Caco-2 (cell line): ENCODE measurements around the gene THADA. TPM values are rescaled to one million over a fixed set of nuclear protein-coding genes. Genes with fewer than 3 reads are reported as not detected.
"Not testable (repeated sequence)": the region's sequence is repeated elsewhere in the genome, so short reads cannot be mapped to it uniquely, and the experiment has no call there.

Experiments
- BruUV-seq: library from RNA; stranded (reverse); fragments of 400-500 nt; replicated peaks from 2 replicates; lab custom pipeline; 2021; lab: Mats Ljungman, UMichigan
- CTCF ChIA-PET: fragments of 300-600 bp; sonication (Branson Sonifier 250); formaldehyde crosslinking; loops from one replicate; lab custom pipeline; 2022; ENCODE audit warnings: antibody characterized with exemption; lab: Charles Lee
- POLR2A ChIA-PET: fragments of 300-600 bp; sonication (Branson Sonifier 250); formaldehyde crosslinking; loops from one replicate; lab custom pipeline; 2022; ENCODE audit warnings: antibody characterized with exemption; lab: Charles Lee
- DNase-seq, 2 experiments: peaks; one replicate each; pipeline versions ENCODE4 v3.0.0 to v3.0.0-alpha.2; 2020 to 2022
- H3K27me3 ChIP-seq: replicated peaks from 2 replicates; pipeline ENCODE4 v1.6.0; 2011; ENCODE audit warnings: low read length; ENCODE audit not compliant: control insufficient read depth, insufficient read depth
- H3K36me3 ChIP-seq: 2 replicates; pipeline ENCODE4 v1.5.1; 2011; ENCODE audit warnings: low read length; ENCODE audit not compliant: control insufficient read depth, insufficient read depth
- H3K4me1 ChIP-seq: fragments of 250-450 bp; sonication (Bioruptor Pico); 2 replicates; pipeline ENCODE4 v1.5.1; 2020; ENCODE audit warnings: mild to moderate bottlenecking
- H3K4me3 ChIP-seq: 2 replicates; pipeline ENCODE4 v1.5.1; 2011; ENCODE audit warnings: low read depth, mild to moderate bottlenecking, control low read depth, low read length
- H3K9me3 ChIP-seq: fragments of 250-450 bp; sonication (Bioruptor Pico); 2 replicates; pipeline ENCODE4 v1.5.1; 2020; ENCODE audit warnings: mild to moderate bottlenecking, moderate library complexity
- H3K27ac Mint-ChIP-seq: one replicate; pipeline ENCODE4 v1.8.0; 2022; ENCODE audit warnings: mixed read lengths; ENCODE audit not compliant: unreplicated experiment
- H3K27me3 Mint-ChIP-seq: one replicate; pipeline ENCODE4 v1.8.0; 2022; ENCODE audit warnings: mixed read lengths; ENCODE audit not compliant: insufficient read depth, unreplicated experiment
- H3K36me3 Mint-ChIP-seq: one replicate; pipeline ENCODE4 v1.8.0; 2022; ENCODE audit warnings: mild to moderate bottlenecking, mixed read lengths; ENCODE audit not compliant: insufficient read depth, unreplicated experiment
- H3K4me1 Mint-ChIP-seq: one replicate; pipeline ENCODE4 v1.8.0; 2022; ENCODE audit warnings: low read depth, mixed read lengths; ENCODE audit not compliant: unreplicated experiment
- H3K4me3 Mint-ChIP-seq: one replicate; pipeline ENCODE4 v1.8.0; 2022; ENCODE audit warnings: mild to moderate bottlenecking, moderate library complexity, mixed read lengths; ENCODE audit not compliant: unreplicated experiment
- H3K9me3 Mint-ChIP-seq: one replicate; pipeline ENCODE4 v1.8.0; 2022; ENCODE audit warnings: mixed read lengths; ENCODE audit not compliant: unreplicated experiment
- intact Hi-C: fragments of 100-400 bp; cut with micrococcal nuclease; formaldehyde crosslinking; loops from one replicate; pipeline ENCODE4 v1.10.0; 2022; ENCODE audit not compliant: unreplicated experiment
- total RNA-seq: library from RNA; stranded (reverse); gene quantifications from 2 replicates; pipeline ENCODE4 v1.2.3, GENCODE V29; 2022
- TF ChIP-seq, protein P1 (sequence below), 2 experiments: fragments of 200-600 bp in 1 of 2; IDR thresholded peaks; 1 replicate in 1 of 2; 2 replicates in 1 of 2; pipeline versions ENCODE4 v1.5.1 to v1.8.0; 2011 to 2022; ENCODE audit warnings: antibody characterized with exemption in 1 of 2, control low read depth in 1 of 2, inconsistent platforms in 1 of 2, low read depth in 1 of 2, low read length in 1 of 2, mild to moderate bottlenecking in 1 of 2, moderate library complexity in 1 of 2; ENCODE audit not compliant: insufficient read depth in 1 of 2, severe bottlenecking in 1 of 2, unreplicated experiment in 1 of 2

Gene THADA
- total RNA-seq, 1 experiment from 2014 or later: 33.8 TPM

DNA sequence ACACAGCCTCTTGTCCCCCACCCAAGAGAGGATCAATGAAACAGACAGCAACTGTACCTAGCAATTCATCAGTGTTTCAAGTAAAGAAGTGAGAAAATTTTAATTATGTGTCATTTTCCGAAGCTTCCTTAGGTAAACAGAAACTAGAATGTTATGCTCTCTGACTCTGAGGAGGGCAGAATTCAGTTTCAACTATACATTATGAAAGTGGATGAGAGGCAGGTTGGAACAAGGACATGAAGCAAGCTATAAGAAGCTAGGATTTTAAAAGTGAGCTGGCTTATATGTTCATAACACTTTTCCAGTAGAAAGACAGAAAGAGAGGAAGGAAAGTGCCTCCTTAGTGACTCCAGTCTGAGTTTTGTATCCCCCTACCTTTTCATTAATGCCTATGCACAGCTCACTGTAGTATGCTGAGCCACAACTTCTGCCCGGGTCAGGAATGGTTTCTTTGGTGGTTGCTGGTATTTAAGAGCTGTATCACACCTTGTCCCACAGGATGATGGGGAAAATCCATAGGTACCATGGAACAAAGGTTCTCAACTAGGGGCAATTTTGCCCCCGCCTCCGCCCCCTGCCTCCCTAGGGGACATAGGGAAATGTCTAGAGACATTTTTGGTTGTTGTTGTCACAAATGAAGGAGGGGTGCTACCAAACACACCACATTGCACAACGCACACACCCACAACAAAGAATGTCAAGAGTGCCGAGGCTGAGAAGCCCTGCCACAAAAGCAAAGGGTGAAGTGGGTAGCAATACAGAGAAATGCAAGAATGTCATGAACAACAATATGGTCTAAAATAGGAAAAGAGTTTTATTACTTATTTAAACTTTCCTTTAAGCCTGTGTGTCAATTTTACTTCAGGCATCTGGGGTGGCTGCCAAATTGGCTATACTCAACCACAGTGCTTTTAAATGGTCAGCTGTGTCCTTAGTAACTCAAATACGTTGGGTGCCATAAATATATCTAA is 208.5 kb downstream of the THADA start:
- TF ChIP-seq, protein P1, sequence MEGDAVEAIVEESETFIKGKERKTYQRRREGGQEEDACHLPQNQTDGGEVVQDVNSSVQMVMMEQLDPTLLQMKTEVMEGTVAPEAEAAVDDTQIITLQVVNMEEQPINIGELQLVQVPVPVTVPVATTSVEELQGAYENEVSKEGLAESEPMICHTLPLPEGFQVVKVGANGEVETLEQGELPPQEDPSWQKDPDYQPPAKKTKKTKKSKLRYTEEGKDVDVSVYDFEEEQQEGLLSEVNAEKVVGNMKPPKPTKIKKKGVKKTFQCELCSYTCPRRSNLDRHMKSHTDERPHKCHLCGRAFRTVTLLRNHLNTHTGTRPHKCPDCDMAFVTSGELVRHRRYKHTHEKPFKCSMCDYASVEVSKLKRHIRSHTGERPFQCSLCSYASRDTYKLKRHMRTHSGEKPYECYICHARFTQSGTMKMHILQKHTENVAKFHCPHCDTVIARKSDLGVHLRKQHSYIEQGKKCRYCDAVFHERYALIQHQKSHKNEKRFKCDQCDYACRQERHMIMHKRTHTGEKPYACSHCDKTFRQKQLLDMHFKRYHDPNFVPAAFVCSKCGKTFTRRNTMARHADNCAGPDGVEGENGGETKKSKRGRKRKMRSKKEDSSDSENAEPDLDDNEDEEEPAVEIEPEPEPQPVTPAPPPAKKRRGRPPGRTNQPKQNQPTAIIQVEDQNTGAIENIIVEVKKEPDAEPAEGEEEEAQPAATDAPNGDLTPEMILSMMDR (IDR thresholded peaks at IDR 0.05; ENCODE audit: insufficient read depth in 1 of 2, low read depth in 1 of 2, low read length in 1 of 2, severe bottlenecking in 1 of 2, unreplicated experiment in 1 of 2): no peak
- POLR2A ChIA-PET: no interaction called here
- H3K4me3 ChIP-seq: no peak overlapping the region
- Mint-ChIP-seq H3K36me3 (no peaks in the 10 kb centered on the region), H3K27ac (peak overlapping the region; percentile 73), H3K9me3 (no peaks in the 10 kb centered on the region), H3K27me3 (no peaks in the 10 kb centered on the region), H3K4me3 (no peak overlapping the region), H3K4me1 (peaks cover 53% of the 10 kb centered on the region)
- peaks cover 55% of the 10 kb centered on the region for H3K4me1 ChIP-seq
- H3K27me3 ChIP-seq: no peaks in the 10 kb centered on the region
- H3K36me3 ChIP-seq: no peaks in the 10 kb centered on the region
- no peak for DNase-seq
- no TSS peak for BruUV-seq
- CTCF ChIA-PET: no interaction called here
- intact Hi-C loops: no loop called here
- H3K9me3 ChIP-seq: no peaks in the 10 kb centered on the region

DNA sequence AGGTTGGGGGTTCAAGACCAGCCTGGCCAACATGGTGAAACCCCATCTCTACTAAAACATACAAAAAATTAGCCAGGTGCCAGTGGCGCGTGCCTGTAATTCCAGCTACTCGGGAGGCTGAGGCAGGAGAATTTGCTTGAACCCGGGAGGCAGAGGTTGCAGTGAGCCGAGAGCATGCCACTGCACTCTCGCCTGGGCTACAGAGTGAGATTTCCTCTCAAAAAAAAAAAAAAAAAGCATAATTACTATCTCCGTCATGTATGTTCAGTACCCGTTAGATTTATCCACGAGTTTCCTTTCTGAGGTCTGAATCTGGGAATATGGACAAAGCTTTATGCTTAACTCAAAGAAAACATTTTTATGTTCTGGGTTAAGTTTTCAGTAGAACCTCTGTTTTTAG is 209.2 kb downstream of the THADA start:
- BruUV-seq, POLR2A ChIA-PET, H3K27me3 ChIP-seq, H3K4me3 ChIP-seq, H3K36me3 Mint-ChIP-seq, H3K4me3 Mint-ChIP-seq, H3K9me3 ChIP-seq, H3K27me3 Mint-ChIP-seq, CTCF ChIA-PET, H3K36me3 ChIP-seq, H3K9me3 Mint-ChIP-seq, intact Hi-C loops, DNase-seq: not testable (repeated sequence)
- peaks cover 53% of the 10 kb centered on the region for H3K4me1 ChIP-seq
- Mint-ChIP-seq H3K27ac (peak overlapping the region; percentile 73), H3K4me1 (peaks cover 50% of the 10 kb centered on the region)

DNA sequence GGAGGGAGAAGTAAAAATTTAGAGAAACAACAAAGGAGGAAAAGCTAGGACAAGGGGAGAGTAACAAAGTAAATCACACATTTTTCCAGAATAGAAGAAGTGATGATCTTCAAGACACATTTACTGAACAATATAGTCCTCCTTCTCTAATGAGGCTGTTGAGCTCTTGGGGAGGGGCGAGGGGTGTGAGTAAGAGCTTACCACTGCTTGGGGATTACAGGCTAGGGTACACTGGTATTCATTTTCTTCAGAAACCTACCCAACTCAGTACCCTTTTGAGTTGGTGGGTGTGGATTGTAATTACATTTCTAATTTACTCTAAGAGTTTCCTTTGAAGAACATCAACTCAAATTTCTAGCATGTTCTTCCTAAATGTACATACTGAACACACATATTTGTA is 211.7 kb downstream of the THADA start:
- no peaks in the 10 kb centered on the region for H3K27me3 ChIP-seq
- intact Hi-C loops: no loop called here
- CTCF ChIA-PET: interaction anchor here (0.6 kb wide), 1 partner anchor 155 kb away, joined by 3 read pairs; no protein-coding TSS in a partner anchor
- H3K27ac Mint-ChIP-seq: no peak overlapping the region
- H3K36me3 Mint-ChIP-seq: no peaks in the 10 kb centered on the region
- TF ChIP-seq, protein P1 (IDR thresholded peaks at IDR 0.05; ENCODE audit: insufficient read depth in 1 of 2, low read depth in 1 of 2, low read length in 1 of 2, severe bottlenecking in 1 of 2, unreplicated experiment in 1 of 2): no peak
- no peaks in the 10 kb centered on the region for H3K27me3 Mint-ChIP-seq
- BruUV-seq: no TSS peak
- H3K4me3 ChIP-seq: no peak overlapping the region
- POLR2A ChIA-PET: no interaction called here
- peaks cover 5% of the 10 kb centered on the region; the same call in 1 of the 2 replicates for H3K36me3 ChIP-seq
- no peak for DNase-seq
- H3K9me3 Mint-ChIP-seq: peaks cover 4% of the 10 kb centered on the region
- no peaks in the 10 kb centered on the region for H3K9me3 ChIP-seq
- H3K4me3 Mint-ChIP-seq: no peak overlapping the region
- H3K4me1 ChIP-seq: peaks cover 31% of the 10 kb centered on the region
- H3K4me1 Mint-ChIP-seq: peaks cover 27% of the 10 kb centered on the region
